Measurements from ENCODE around the gene DGKA. TPM values are rescaled to one million over a fixed set of nuclear protein-coding genes. Genes with fewer than 3 reads are reported as not detected.

DGKA gene
- total and polyA plus RNA-seq, 2 experiments from 2014 or later: 16.1 to 24.6 TPM

DNA sequence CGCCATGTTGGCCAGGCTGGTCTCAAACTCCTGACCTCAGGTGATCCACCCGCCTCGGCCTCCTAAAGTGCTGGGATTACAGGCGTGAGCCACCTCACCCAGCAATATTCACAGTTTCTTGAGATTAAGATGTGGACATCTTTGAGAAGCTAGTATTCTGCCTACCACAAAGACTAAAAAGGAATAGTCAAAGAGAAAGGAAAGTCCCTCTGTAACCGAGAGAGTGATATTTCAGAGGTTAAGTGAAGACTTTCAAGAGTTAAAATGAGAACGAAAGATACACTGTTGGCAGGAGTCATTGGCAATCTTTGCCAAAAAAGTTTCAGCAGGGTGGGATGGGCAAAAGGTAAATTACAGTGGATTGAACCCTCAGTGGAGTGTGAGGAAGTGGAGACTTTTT is 15.6 kb downstream of the DGKA start (continued):
- TF ChIP-seq, protein P1, sequence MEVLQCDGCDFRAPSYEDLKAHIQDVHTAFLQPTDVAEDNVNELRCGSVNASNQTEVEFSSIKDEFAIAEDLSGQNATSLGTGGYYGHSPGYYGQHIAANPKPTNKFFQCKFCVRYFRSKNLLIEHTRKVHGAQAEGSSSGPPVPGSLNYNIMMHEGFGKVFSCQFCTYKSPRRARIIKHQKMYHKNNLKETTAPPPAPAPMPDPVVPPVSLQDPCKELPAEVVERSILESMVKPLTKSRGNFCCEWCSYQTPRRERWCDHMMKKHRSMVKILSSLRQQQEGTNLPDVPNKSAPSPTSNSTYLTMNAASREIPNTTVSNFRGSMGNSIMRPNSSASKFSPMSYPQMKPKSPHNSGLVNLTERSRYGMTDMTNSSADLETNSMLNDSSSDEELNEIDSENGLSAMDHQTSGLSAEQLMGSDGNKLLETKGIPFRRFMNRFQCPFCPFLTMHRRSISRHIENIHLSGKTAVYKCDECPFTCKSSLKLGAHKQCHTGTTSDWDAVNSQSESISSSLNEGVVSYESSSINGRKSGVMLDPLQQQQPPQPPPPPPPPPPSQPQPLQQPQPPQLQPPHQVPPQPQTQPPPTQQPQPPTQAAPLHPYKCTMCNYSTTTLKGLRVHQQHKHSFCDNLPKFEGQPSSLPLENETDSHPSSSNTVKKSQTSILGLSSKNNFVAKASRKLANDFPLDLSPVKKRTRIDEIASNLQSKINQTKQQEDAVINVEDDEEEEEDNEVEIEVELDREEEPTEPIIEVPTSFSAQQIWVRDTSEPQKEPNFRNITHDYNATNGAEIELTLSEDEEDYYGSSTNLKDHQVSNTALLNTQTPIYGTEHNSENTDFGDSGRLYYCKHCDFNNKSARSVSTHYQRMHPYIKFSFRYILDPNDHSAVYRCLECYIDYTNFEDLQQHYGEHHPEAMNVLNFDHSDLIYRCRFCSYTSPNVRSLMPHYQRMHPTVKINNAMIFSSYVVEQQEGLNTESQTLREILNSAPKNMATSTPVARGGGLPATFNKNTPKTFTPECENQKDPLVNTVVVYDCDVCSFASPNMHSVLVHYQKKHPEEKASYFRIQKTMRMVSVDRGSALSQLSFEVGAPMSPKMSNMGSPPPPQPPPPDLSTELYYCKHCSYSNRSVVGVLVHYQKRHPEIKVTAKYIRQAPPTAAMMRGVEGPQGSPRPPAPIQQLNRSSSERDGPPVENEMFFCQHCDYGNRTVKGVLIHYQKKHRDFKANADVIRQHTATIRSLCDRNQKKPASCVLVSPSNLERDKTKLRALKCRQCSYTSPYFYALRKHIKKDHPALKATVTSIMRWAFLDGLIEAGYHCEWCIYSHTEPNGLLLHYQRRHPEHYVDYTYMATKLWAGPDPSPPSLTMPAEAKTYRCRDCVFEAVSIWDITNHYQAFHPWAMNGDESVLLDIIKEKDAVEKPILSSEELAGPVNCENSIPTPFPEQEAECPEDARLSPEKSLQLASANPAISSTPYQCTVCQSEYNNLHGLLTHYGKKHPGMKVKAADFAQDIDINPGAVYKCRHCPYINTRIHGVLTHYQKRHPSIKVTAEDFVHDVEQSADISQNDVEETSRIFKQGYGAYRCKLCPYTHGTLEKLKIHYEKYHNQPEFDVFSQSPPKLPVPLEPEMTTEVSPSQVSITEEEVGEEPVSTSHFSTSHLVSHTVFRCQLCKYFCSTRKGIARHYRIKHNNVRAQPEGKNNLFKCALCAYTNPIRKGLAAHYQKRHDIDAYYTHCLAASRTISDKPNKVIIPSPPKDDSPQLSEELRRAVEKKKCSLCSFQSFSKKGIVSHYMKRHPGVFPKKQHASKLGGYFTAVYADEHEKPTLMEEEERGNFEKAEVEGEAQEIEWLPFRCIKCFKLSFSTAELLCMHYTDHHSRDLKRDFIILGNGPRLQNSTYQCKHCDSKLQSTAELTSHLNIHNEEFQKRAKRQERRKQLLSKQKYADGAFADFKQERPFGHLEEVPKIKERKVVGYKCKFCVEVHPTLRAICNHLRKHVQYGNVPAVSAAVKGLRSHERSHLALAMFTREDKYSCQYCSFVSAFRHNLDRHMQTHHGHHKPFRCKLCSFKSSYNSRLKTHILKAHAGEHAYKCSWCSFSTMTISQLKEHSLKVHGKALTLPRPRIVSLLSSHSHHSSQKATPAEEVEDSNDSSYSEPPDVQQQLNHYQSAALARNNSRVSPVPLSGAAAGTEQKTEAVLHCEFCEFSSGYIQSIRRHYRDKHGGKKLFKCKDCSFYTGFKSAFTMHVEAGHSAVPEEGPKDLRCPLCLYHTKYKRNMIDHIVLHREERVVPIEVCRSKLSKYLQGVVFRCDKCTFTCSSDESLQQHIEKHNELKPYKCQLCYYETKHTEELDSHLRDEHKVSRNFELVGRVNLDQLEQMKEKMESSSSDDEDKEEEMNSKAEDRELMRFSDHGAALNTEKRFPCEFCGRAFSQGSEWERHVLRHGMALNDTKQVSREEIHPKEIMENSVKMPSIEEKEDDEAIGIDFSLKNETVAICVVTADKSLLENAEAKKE (CRISPR knock-in tag; IDR thresholded peaks at IDR 0.05): no peak

DNA sequence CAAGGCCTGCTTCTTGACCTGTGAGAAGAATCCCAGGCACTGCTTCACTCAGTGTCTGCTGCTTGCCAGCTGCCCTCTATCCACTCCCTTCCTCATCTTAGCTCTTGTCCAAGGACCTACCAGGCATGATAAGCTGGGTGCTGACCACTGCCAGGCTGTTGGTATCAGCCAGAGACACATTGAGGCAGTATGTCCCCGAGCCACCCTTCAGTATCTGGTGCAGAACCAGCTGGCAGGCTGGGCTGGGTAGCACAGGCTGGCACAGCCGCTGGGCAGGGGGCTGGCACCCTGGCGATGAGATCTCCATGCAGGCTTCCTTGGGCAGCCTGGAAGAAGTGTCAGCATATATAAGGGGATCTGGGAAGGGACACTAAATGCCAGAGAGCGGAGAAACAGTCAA is 24.4 kb downstream of the DGKA start:
- Mint-ChIP-seq H3K27ac (no peak overlapping the region), H3K36me3 (ENCODE audit: low read depth) (peaks cover 12% of the 10 kb centered on the region), H3K4me1 (no peaks in the 10 kb centered on the region), H3K4me3 (no peak overlapping the region), H3K9me3 (no peaks in the 10 kb centered on the region), H3K27me3 (ENCODE audit: insufficient read depth, low read depth, poor library complexity) (no peaks in the 10 kb centered on the region)
- Histone ChIP-seq H3K4me2 (no peak overlapping the region), H3K27me3 (ENCODE audit: insufficient read depth) (no peaks in the 10 kb centered on the region), H4K20me1 (replicated peaks; ENCODE audit: insufficient read depth) (no peaks in the 10 kb centered on the region), H2AFZ (no peak overlapping the region), H3F3A (replicated peaks; ENCODE audit: low read depth) (0 out of 2 replicates have a peak, but pooled peaks cover 3% of the 10 kb centered on the region), H3K4me3 (no peak overlapping the region), H3K27ac (ENCODE audit: low read depth) (no peak overlapping the region), H3K9me2 (ENCODE audit: insufficient read depth) (no peaks in the 10 kb centered on the region), H3K79me2 (replicated peaks; ENCODE audit: insufficient read depth) (no peaks in the 10 kb centered on the region), H3K4me1 (ENCODE audit: insufficient read depth) (no peaks in the 10 kb centered on the region), H3K36me3 (ENCODE audit: insufficient read depth) (0 out of 2 replicates have a peak, but pooled peaks cover 4% of the 10 kb centered on the region)
- no peak for DNase-seq (ENCODE audit: low spot score)
- no peak for ATAC-seq
- TF ChIP-seq, protein P1 (CRISPR knock-in tag; IDR thresholded peaks at IDR 0.05): no peak
- TF ChIP-seq ZNF114 (CRISPR knock-in tag; IDR thresholded peaks at IDR 0.05) (no peak), POLR2AphosphoS5 (IDR thresholded peaks at IDR 0.05; ENCODE audit: low read depth) (no peak), EZH2phosphoT487 (IDR thresholded peaks at IDR 0.05; ENCODE audit: unreplicated experiment) (no peak), STAT1 (IDR thresholded peaks at IDR 0.05; ENCODE audit: unreplicated experiment) (no peak), EZH2 (IDR thresholded peaks at IDR 0.05; ENCODE audit: low read depth, unreplicated experiment) (no peak), JUNB (IDR thresholded peaks at IDR 0.05; ENCODE audit: unreplicated experiment) (no peak)
- TF ChIP-seq, protein P2, sequence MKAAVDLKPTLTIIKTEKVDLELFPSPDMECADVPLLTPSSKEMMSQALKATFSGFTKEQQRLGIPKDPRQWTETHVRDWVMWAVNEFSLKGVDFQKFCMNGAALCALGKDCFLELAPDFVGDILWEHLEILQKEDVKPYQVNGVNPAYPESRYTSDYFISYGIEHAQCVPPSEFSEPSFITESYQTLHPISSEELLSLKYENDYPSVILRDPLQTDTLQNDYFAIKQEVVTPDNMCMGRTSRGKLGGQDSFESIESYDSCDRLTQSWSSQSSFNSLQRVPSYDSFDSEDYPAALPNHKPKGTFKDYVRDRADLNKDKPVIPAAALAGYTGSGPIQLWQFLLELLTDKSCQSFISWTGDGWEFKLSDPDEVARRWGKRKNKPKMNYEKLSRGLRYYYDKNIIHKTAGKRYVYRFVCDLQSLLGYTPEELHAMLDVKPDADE (IDR thresholded peaks at IDR 0.05): no peak

All from GM23338 (cell line).